Psoas muscle (tissue), 8 donors: ENCODE data around the gene UNC5C. TPM values are rescaled to one million over a fixed set of nuclear protein-coding genes. Genes with fewer than 3 reads are reported as not detected.
"Not testable (repeated sequence)": the region's sequence is repeated elsewhere in the genome, so short reads cannot be mapped to it uniquely, and the experiment has no call there.

ENCODE experiments used
- ATAC-seq, 4 donors: fragments of 200-7000 bp; cut with Tn5 transposase; one replicate each; pipeline ENCODE4 v1.9.1; 2020; ENCODE audit warnings: moderate library complexity in 3 of 4, mild to moderate bottlenecking in 2 of 4
- DNase-seq, 2 donors: peaks; one replicate each; pipeline ENCODE4 v3.0.0-alpha.2; 2020
- H3K27ac ChIP-seq: fragments of 200-600 bp; one replicate; pipeline ENCODE4 v1.8.0; 2022
- H3K27me3 ChIP-seq, 3 donors: fragments of 200-600 bp in 1 of 3; one replicate each; pipeline versions ENCODE4 v1.6.1 to v1.8.0; 2013 to 2022; ENCODE audit warnings: low read length in 2 of 3, mild to moderate bottlenecking in 2 of 3, moderate library complexity in 1 of 3; ENCODE audit not compliant: insufficient read depth in 3 of 3
- H3K36me3 ChIP-seq, 2 donors: fragments of 200-600 bp in 1 of 2; one replicate each; pipeline versions ENCODE4 v1.6.1 to v1.8.0; 2013 to 2022; ENCODE audit warnings: low read depth in 1 of 2, mild to moderate bottlenecking in 1 of 2, moderate library complexity in 1 of 2; ENCODE audit not compliant: insufficient read depth in 1 of 2
- H3K4me1 ChIP-seq: fragments of 200-600 bp; one replicate; pipeline ENCODE4 v1.8.0; 2022
- H3K4me3 ChIP-seq: fragments of 200-600 bp; one replicate; pipeline ENCODE4 v1.8.0; 2022; ENCODE audit warnings: mild to moderate bottlenecking
- H3K9me3 ChIP-seq: fragments of 200-600 bp; one replicate; pipeline ENCODE4 v1.8.0; 2022
- CTCF ChIP-seq: fragments of 200-600 bp; IDR thresholded peaks from one replicate; pipeline ENCODE4 v1.8.0; 2022; ENCODE audit warnings: antibody characterized with exemption
- WGBS, 3 donors: extraction: QIAGEN DNeasy Blood & Tissue Kit; methylation state at CpG; one replicate each; pipeline versions ENCODE4 v1.1.6 to v1.1.7; 2013; 5-methylcytosine and 5-hydroxymethylcytosine counted together
- intact Hi-C, 2 donors: fragments of 100-400 bp; cut with DNase I; formaldehyde crosslinking; loops; one replicate each; pipeline versions ENCODE4 v1.11.0 to v1.14.2; 2022
- polyA plus RNA-seq, 3 donors: library from polyadenylated mRNA; stranded (reverse); fragments of 200-250 nt; gene quantifications; one replicate each; pipeline ENCODE4 v1.2.3, GENCODE V29; 2013
- total RNA-seq, 4 donors: library from RNA; stranded (reverse); fragmentation: NEBNext Ultra II Directional in 2 of 4; extraction: Animal tissue kit (Norgen Biotek cat#: 25700) in 2 of 4; gene quantifications; one replicate each; pipeline versions ENCODE4 v1.2.1 to v1.2.4, GENCODE V29; 2021 to 2023
- donor health status: healthy with polysubstance abuse.
- donor health status: DM: no; HTN: no; CAD: no; lungs with moderate emphysema.
- donor health status: Bipolar disorder and iron deficiency.
- donor health status: healthy.
- donor health status: DM: yes; HTN: yes; CAD: no.
- donor health status: DM: no; HTN: no; CAD: no.
- donor health status: DM: no; HTN: no; CAD: no.
- donor health status: DM: yes; HTN: yes; CAD: no.

Gene UNC5C
- total and polyA plus RNA-seq, 7 donors: 0.04 to 1.1 (median 0.19) TPM

DNA sequence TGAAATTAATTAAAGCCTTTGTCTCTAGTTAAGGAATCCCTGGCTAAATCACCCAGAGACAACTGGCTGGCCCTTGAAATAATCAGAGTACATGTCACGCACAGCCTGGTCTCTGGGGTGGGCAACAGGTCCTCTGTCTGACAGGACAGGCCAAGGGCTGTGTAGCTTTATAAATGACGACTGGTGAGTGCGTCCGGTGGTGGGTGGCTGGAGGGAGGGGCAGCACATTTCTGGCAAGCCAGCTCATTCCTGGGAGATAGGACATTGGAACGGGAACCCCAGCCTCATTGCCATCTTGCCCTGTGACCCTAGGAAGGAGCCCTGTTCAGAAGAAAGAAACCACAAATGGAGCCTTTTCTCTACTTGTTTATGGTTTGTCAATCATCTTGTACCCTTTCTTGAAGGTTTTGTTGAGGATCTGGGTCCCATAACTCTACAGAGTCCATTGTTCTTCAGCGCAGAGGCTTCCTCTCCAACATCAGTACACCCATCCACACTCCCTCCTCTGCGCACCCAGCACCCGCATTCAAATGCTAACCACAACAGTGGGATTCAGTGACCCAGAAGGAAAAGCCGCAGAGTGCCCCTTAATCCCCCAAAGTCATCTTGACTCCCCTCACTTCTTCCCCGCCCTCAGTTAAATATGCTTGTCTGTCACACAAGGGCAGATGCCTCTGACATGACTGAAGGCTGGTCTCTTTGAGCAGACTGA lies 368.1 kb downstream of the UNC5C start:
- intact Hi-C loops: no loop called here
- H3K4me3 ChIP-seq: no peak overlapping the region
- no peak for TF ChIP-seq CTCF
- H3K36me3 ChIP-seq: no peaks in the 10 kb centered on the region
- H3K27ac ChIP-seq: no peak overlapping the region
- no peaks in the 10 kb centered on the region for H3K9me3 ChIP-seq
- H3K4me1 ChIP-seq: no peaks in the 10 kb centered on the region
- no peaks in the 10 kb centered on the region for H3K27me3 ChIP-seq
- DNase-seq (no peak), ATAC-seq (no peak)
- whole genome bisulfite sequencing, 3 donors: 70 to 82% (median 72%) methylated on average over 10 of the region's 10 CpGs

DNA sequence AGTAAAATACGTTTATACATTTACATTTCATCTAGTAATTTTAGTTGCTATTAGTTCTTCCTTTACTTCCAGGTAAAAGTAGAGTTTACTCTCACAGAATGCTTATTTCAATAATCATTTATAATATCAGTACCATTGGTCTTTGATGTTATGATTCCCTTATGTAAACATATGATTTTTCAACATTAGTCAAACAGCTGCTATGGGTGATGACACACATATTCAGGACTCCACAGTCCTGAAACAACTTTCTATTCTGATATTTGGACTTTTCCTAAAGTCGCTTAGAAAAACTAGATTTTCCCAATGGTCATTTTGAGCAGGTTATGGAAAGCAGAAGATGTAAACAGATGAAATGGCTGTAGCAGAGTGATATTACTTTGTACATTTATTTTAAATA lies 369.8 kb downstream of the UNC5C start:
- H3K36me3 ChIP-seq: no peaks in the 10 kb centered on the region
- no peaks in the 10 kb centered on the region for H3K9me3 ChIP-seq
- no peak overlapping the region for H3K27ac ChIP-seq
- intact Hi-C loops: no loop called here
- H3K27me3 ChIP-seq: no peaks in the 10 kb centered on the region
- H3K4me1 ChIP-seq: no peaks in the 10 kb centered on the region
- 91 to 92% (median 92%) methylated on average over 2 of the region's 2 CpGs for WGBS, 3 donors
- DNase-seq (no peak), ATAC-seq (no peak)
- no peak overlapping the region for H3K4me3 ChIP-seq
- no peak for TF ChIP-seq CTCF

DNA sequence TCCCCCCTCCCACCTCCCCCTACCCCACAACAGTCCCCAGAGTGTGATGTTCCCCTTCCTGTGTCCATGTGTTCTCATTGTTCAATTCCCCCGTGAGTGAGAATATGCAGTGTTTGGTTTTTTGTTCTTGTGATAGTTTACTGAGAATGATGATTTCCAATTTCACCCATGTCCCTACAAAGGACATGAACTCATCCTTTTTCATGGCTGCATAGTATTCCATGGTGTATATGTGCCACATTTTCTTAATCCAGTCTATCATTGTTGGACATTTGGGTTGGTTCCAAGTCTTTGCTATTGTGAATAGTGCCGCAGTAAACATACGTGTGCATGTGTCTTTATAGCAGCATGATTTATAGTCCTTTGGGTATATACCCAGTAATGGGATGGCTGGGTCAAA lies 377.4 kb downstream of the UNC5C start:
- H3K36me3 ChIP-seq, H3K4me1 ChIP-seq, H3K9me3 ChIP-seq, H3K27ac ChIP-seq, H3K4me3 ChIP-seq, intact Hi-C loops, H3K27me3 ChIP-seq, DNase-seq, ATAC-seq: not testable (repeated sequence)
- WGBS, 3 donors: 94 to 98% (median 95%) methylated on average over 1 of the region's 3 CpGs

DNA sequence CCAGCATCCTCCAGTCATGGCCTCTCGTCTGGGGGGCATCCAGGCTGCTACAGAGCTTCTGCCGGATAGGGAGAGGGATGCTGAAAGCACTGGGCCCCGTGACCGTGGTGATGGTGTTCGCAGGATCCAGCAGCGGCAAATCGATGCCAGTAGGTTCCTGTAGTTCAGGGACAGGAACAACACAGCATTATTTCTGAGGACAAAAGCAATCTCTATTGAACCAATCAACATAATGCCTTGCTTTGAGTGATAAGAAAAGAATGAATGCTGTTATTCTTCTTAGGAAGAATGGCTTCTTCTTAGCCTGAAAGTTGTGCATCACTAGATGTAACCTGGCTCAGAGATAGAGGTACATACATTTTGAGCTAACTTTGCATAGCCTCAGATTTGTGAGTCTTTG lies 378.6 kb downstream of the UNC5C start:
- 88 to 93% (median 93%) methylated on average over 7 of the region's 7 CpGs for WGBS, 3 donors
- no peaks in the 10 kb centered on the region for H3K36me3 ChIP-seq

GRCh38 chr4:95167805-95168204 lies 381.0 kb downstream of the UNC5C start:
- ATAC-seq: no peak
- 83 to 88% (median 88%) methylated on average over 7 of the region's 7 CpGs for WGBS, 3 donors
- no peak for DNase-seq
- H3K4me3 ChIP-seq: no peak overlapping the region
- H3K36me3 ChIP-seq: no peaks in the 10 kb centered on the region
- no peaks in the 10 kb centered on the region for H3K9me3 ChIP-seq
- no peaks in the 10 kb centered on the region for H3K27me3 ChIP-seq
- no peak overlapping the region for H3K27ac ChIP-seq
- no peaks in the 10 kb centered on the region for H3K4me1 ChIP-seq
- intact Hi-C loops: no loop called here
- TF ChIP-seq CTCF: no peak

More for the DNA sequence above, 378.6 kb downstream of the UNC5C start:
- intact Hi-C loops: no loop called here
- Histone ChIP-seq H3K27ac (no peak overlapping the region), H3K4me3 (no peak overlapping the region), H3K27me3 (no peaks in the 10 kb centered on the region), H3K4me1 (no peaks in the 10 kb centered on the region), H3K9me3 (no peaks in the 10 kb centered on the region)
- no peak for ATAC-seq
- DNase-seq: no peak
- TF ChIP-seq CTCF: no peak
